GM10266 (cell line): Measurements from ENCODE around the gene ADGRV1.
"Not testable (repeated sequence)": the region's sequence is repeated elsewhere in the genome, so short reads cannot be mapped to it uniquely, and the experiment has no call there.

Source experiments
- DNase-seq: peaks from one replicate; pipeline ENCODE4 v3.0.0; 2012; ENCODE audit errors: extremely low spot score
- CTCF ChIP-seq: IDR thresholded peaks from 2 replicates; pipeline ENCODE4 v1.5.1; 2012; ENCODE audit warnings: mild to moderate bottlenecking, low read depth; ENCODE audit not compliant: control insufficient read depth, insufficient read depth; ENCODE audit errors: missing control alignments

The ADGRV1 gene

GRCh38 chr5:90682278-90682677 lies 123.7 kb downstream of the ADGRV1 start:
- no peak for DNase-seq
- no peak for TF ChIP-seq CTCF

- no peak for DNase-seq
- TF ChIP-seq CTCF = no peak
These were observed 126.9 kb downstream of the ADGRV1 start for GRCh38 chr5:90685425-90686022.

GRCh38 chr5:90686363-90686762 lies 127.8 kb downstream of the ADGRV1 start:
- DNase-seq = not testable (repeated sequence)

- DNase-seq = not testable (repeated sequence)
These were observed 128.9 kb downstream of the ADGRV1 start for GRCh38 chr5:90687458-90687857.

GRCh38 chr5:90689064-90689463 lies 130.5 kb downstream of the ADGRV1 start:
- TF ChIP-seq CTCF = no peak
- no peak for DNase-seq

- no peak for DNase-seq
These were observed 131.7 kb downstream of the ADGRV1 start for GRCh38 chr5:90690307-90690706.

GRCh38 chr5:90691533-90691932 lies 132.9 kb downstream of the ADGRV1 start:
- DNase-seq = no peak
- TF ChIP-seq CTCF = no peak

More at GRCh38 chr5:90690307-90690706, 131.7 kb downstream of the ADGRV1 start:
- no peak for TF ChIP-seq CTCF

- no peak for TF ChIP-seq CTCF
- DNase-seq = no peak
These were observed 137.6 kb downstream of the ADGRV1 start for GRCh38 chr5:90696153-90696552.
